WERI-Rb-1 (cell line): Measurements from ENCODE around the gene ACTA2.

Source experiments
- DNase-seq: peaks from one replicate; pipeline ENCODE4 v3.0.0-alpha.2; 2020
- H3K27ac ChIP-seq: fragments of 250-450 bp; sonication (Bioruptor Pico); 2 replicates; pipeline ENCODE4 v1.5.1; 2020; ENCODE audit warnings: mild to moderate bottlenecking, moderate library complexity
- H3K27me3 ChIP-seq: fragments of 250-450 bp; sonication (Bioruptor Pico); 2 replicates; pipeline ENCODE4 v1.5.1; 2021; ENCODE audit warnings: mild to moderate bottlenecking, low read depth, moderate library complexity; ENCODE audit not compliant: insufficient read depth, severe bottlenecking
- H3K36me3 ChIP-seq: fragments of 250-450 bp; sonication (Bioruptor Pico); 2 replicates; pipeline ENCODE4 v1.5.1; 2020; ENCODE audit warnings: mild to moderate bottlenecking, moderate library complexity
- H3K4me3 ChIP-seq: 2 replicates; pipeline ENCODE4 v1.5.1; 2011; ENCODE audit warnings: low read depth, mild to moderate bottlenecking, control low read depth, low read length
- H3K9me3 ChIP-seq: fragments of 250-450 bp; sonication (Bioruptor Pico); 2 replicates; pipeline ENCODE4 v1.5.1; 2021; ENCODE audit warnings: mild to moderate bottlenecking, moderate library complexity; ENCODE audit not compliant: severe bottlenecking
- CTCF ChIP-seq: IDR thresholded peaks from 2 replicates; pipeline ENCODE4 v1.5.1; 2011; ENCODE audit warnings: low read depth, mild to moderate bottlenecking, control low read depth, inconsistent platforms, low read length

ACTA2 gene

DNA sequence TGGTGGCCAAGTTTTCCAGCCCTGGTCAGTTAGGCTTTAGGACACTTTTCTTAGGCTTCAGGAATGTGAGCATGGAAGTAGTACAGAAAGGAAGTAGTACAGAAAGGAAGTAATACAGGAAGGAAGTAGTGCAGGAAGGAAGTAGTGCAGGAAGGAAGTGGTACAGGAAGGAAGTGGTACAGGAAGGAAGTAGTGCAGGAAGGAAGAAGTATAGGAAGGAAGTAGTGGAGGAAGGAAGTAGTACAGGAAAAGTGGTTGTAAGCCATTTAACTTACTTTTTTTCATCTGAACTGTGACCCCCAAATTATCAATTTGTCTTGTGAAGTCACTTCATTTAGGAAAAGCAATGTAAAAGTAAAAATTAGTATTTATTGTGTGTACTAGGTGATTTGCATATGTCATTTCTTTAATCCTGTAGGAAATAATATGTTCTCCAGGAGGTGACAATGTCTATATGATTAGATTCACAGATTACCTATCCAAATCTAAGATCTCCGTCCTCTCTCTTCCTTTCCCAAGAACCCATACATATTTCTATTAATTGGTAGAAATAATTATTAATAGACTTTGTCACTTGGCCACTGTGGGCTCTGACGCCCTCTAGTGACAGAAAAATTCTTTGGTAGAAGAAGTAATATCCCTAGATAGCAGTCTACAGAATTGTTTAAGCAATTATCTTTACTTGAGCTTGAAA, 34.1 kb upstream of the ACTA2 start:
- no peaks in the 10 kb centered on the region for H3K27me3 ChIP-seq
- no peaks in the 10 kb centered on the region for H3K9me3 ChIP-seq
- 0 out of 2 replicates have a peak, but pooled peaks have one; percentile 9 for TF ChIP-seq CTCF
- H3K4me3 ChIP-seq, result no peak overlapping the region
- DNase-seq, result peak; percentile 10
- H3K27ac ChIP-seq, result no peak overlapping the region
- H3K36me3 ChIP-seq, result no peaks in the 10 kb centered on the region

GRCh38 chr10:88984525-88984924, 32.0 kb upstream of the ACTA2 start:
- H3K4me3 ChIP-seq, result no peak overlapping the region
- no peak for TF ChIP-seq CTCF
- no peak for DNase-seq
- no peak overlapping the region for H3K27ac ChIP-seq
- H3K36me3 ChIP-seq, result no peaks in the 10 kb centered on the region
- H3K9me3 ChIP-seq, result no peaks in the 10 kb centered on the region
- no peaks in the 10 kb centered on the region for H3K27me3 ChIP-seq

DNA sequence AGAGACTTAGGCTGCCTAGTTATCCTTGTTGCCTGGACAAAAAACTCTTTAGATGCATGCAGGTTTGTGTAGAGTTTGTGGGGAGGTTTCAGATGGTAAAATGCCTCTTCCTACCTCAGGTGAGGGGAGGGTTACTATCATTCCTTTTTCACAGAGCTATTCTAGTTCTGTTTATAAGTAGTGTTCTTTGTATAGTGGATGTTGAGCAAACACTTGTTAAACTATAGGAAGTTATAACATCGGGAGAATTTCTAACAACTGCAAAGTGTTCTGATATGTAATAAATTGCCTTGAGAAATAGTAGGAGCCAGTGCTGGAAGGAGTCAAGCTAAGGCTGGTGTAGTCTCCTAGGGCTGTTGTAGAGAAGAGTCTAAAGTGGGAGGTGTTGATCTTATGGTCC, 31.4 kb upstream of the ACTA2 start:
- no peaks in the 10 kb centered on the region for H3K36me3 ChIP-seq
- H3K4me3 ChIP-seq, result no peak overlapping the region
- H3K9me3 ChIP-seq, result no peaks in the 10 kb centered on the region
- TF ChIP-seq CTCF, result no peak
- H3K27me3 ChIP-seq, result no peaks in the 10 kb centered on the region
- H3K27ac ChIP-seq, result no peak overlapping the region
- no peak for DNase-seq

DNA sequence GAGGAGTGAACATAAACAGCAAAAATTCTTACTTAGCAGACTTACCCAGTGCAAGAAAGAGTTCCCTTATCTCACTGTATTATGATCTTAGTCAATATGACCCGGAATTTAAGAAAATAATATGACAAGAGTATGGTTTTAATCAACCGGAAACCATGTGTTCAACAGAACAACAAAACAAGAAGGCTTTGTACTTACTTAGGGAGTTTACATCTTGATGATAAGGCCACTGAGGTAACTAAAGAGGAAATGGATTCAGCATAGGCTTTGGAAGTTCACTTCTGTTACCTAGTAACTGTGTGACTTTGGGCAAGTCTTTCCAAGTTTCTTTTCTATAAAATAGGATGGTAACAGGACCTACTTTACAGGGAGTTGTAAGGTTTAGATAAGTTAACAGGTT, 30.6 kb upstream of the ACTA2 start:
- Histone ChIP-seq H3K27me3 (no peaks in the 10 kb centered on the region), H3K36me3 (no peaks in the 10 kb centered on the region), H3K9me3 (no peaks in the 10 kb centered on the region), H3K4me3 (no peak overlapping the region), H3K27ac (no peak overlapping the region)
- TF ChIP-seq CTCF, result no peak
- DNase-seq, result no peak

GRCh38 chr10:88982366-88982765, 29.8 kb upstream of the ACTA2 start:
- Histone ChIP-seq H3K36me3 (no peaks in the 10 kb centered on the region), H3K4me3 (no peak overlapping the region), H3K27ac (no peak overlapping the region), H3K27me3 (no peaks in the 10 kb centered on the region), H3K9me3 (no peaks in the 10 kb centered on the region)
- DNase-seq, result no peak
- TF ChIP-seq CTCF, result no peak

DNA sequence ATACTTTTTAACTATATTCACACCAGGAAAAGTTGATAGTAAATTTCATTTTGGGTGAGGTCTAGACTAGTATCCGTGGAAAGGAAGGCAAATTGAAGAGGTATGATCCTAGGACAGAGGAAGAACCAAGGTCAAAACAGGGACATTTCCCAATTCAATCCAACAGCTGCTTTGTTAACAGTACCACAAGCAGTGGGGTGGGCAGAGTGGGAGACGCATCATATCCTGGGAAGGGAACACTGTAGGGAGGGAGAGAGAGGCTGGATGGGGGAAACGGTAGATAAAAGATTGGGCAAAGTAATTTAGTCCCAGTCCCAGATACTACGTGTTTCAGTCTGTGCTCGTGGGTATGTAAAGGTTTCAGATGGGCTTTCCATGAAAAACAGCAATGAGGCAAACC, 28.9 kb upstream of the ACTA2 start:
- DNase-seq, result no peak
- Histone ChIP-seq H3K4me3 (no peak overlapping the region), H3K27ac (no peak overlapping the region), H3K27me3 (no peaks in the 10 kb centered on the region), H3K9me3 (no peaks in the 10 kb centered on the region), H3K36me3 (no peaks in the 10 kb centered on the region)
- no peak for TF ChIP-seq CTCF
